Epithelial cell of proximal tubule (primary cell): Measurements from ENCODE around the gene POLH. TPM values are rescaled to one million over a fixed set of nuclear protein-coding genes. Genes with fewer than 3 reads are reported as not detected.

ENCODE experiments used
- DNase-seq: peaks from one replicate; pipeline ENCODE4 v3.0.0-alpha.2; 2011; ENCODE audit warnings: low read depth
- H3K4me3 ChIP-seq: 2 replicates; pipeline ENCODE4 v1.5.1; 2011; ENCODE audit warnings: low read depth, mild to moderate bottlenecking, low read length
- CTCF ChIP-seq: conservative IDR thresholded peaks from 2 replicates; pipeline ENCODE4 v1.5.1; 2012; ENCODE audit warnings: low read depth, mild to moderate bottlenecking, low read length
- total RNA-seq: library from RNA; depleted of rRNA; stranded (reverse); fragments of >200 nt; gene quantifications from 2 replicates; pipeline ENCODE4 v1.2.3, GENCODE V29; 2015

POLH gene
- total RNA-seq, 1 donor from 2014 or later = 57.8 TPM

- no peak overlapping the region for H3K4me3 ChIP-seq
- DNase-seq = peak; percentile 33
- peak; percentile 89 for TF ChIP-seq CTCF
These were observed 32.4 kb downstream of the POLH start for GRCh38 chr6:43608310-43608763.

GRCh38 chr6:43608807-43609206, 32.8 kb downstream of the POLH start:
- no peak for DNase-seq
- no peak for TF ChIP-seq CTCF
- H3K4me3 ChIP-seq = no peak overlapping the region

GRCh38 chr6:43609402-43609801, 33.4 kb downstream of the POLH start:
- TF ChIP-seq CTCF = no peak
- H3K4me3 ChIP-seq = no peak overlapping the region
- DNase-seq = no peak

- no peak overlapping the region for H3K4me3 ChIP-seq
- no peak for TF ChIP-seq CTCF
- no peak for DNase-seq
These were observed 34.4 kb downstream of the POLH start for GRCh38 chr6:43610431-43610830.

GRCh38 chr6:43613721-43614395, 37.9 kb downstream of the POLH start:
- no peak for TF ChIP-seq CTCF
- H3K4me3 ChIP-seq = no peak overlapping the region
- DNase-seq = no peak

- no peak overlapping the region for H3K4me3 ChIP-seq
- no peak for TF ChIP-seq CTCF
- no peak for DNase-seq
These were observed 38.4 kb downstream of the POLH start for GRCh38 chr6:43614396-43614730.
